Pons (tissue), 1 donor: Measurements from ENCODE around the gene LENEP.

Experiments
- DNase-seq: peaks from one replicate; pipeline ENCODE4 v3.0.0-alpha.2; 2016; ENCODE audit warnings: low spot score

LENEP gene

DNA sequence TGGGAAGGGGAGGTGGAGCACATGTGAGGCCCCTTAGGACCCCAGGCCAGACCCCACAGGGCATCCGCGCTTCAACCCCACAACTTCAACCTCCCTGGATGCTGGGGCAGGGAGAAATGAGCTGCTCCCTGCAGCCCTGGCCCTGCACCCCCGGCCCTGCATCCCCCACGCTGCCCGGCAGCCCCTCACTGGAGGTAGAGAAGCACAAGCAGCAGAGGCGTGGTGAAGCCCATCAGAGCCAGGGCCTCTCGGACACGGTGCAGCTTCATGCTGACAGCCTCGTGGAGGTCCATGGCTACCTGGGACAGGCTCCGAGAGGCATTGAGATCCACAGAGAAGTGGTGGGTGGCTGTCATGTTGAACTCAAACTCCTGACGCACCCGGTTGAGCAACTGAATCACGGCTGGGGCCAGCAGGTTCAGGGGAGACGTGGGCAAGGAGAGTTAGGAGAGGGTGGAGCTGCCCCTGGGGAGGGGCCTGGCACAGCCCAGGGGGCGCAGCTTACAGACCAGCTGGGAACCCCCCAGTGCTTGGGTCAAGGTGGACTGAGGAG lies 36.9 kb downstream of the LENEP start:
- DNase-seq, result no peak

DNA sequence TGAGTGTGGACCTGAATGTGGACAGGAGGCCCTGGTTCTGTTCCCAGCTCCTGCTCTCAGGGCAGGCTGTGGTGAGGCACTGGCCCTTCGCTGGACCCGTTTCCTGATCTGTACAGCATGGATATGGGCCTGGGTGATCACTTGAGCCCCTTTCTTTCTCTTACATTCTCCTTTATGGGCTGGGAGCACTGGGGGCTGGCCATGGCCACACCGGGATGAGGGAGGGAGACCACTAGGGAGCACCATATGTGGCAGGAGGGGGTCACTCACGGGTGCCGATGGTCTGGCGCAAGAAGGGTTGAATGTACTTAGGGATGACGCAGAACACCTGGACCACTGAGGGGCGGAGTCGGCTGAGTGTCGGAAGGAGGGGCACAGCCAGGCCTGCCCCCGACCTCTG lies 37.5 kb downstream of the LENEP start:
- DNase-seq, result no peak

GRCh38 chr1:155032886-155033285 lies 39.5 kb downstream of the LENEP start:
- DNase-seq, result no peak

DNA sequence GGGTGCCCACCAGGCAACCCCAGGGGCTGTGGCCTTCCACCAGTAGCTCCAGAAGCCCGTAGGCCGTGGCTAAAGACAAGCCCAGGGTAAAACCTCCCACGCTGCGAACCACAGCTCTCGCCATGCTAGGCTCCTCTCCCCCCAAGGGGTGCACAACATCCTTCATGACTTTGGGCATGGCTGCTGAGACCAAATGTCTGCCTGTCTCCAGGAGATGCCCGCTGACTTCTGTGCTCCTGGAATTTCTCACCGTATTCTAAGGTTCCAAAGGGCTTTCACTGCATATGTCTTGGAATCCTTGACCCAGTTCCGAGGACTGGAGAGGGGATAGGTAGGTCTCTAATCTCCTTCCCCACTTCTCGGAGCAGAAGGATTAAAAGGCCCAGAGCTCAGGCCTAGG lies 40.1 kb downstream of the LENEP start, which contains the start of the genes DCST1 and DCST2:
Gene DCST1 (plus strand): TSS at position 301 of the 400 bp plus-strand sequence. CDS start 213 bp downstream, outside the sequence.
Gene DCST2 (minus strand): TSS at position 258 of the 400 bp plus-strand sequence. CDS start 80 bp downstream, at position 178.
- DNase-seq, result no peak

GRCh38 chr1:155034318-155035208 lies 41.2 kb downstream of the LENEP start:
- no peak for DNase-seq

- DNase-seq, result no peak
Measured at GRCh38 chr1:155035936-155036335, 42.5 kb downstream of the LENEP start.

DNA sequence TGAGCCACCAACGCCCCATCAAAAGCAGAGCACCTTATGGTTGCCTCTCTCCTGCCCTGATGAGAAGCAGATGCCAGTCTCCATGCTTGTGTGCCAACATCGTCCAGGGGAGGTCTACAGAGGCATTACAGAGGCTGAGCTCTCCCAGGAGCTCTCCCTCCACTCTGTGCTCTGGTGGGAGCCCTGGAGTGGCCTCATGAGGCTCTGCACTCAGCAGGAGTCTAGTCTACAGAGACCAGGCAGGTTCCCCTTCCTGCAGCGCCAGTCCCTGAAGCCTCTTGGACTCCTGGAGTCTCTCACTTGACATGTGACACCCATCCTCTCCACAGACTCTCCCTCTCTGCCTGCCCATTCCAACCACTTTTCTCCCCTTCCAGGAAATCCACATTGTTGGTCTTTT lies 43.7 kb downstream of the LENEP start:
- DNase-seq, result no peak

DNA sequence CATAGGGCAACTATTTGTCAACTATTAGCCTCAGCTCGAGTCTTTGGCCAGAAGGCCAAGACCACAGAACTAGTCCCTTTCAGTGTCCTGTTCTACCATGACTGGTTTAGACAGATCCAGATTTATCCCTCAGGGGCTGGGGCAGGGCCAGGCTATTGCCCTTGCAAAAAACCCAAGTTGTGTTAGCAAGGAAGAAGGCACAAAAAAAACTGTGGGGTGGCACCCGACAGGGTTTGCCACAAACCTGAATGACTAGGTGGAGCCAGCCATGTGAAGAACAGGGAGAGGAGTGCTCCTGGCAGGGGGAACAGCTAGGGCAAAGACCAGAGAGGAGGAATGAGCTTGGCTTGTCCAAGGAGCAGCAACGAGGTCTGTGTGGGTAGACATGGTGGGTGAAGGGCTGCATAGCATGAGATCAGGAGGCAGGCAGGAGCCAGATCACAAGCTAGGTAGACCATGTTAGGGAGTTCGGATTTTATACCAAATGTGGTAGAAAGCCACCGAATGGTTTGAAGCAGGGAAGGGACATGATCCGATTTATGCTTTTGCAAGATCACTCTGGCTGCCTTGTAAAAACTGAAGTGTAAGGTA lies 44.6 kb downstream of the LENEP start:
- DNase-seq, result no peak

DNA sequence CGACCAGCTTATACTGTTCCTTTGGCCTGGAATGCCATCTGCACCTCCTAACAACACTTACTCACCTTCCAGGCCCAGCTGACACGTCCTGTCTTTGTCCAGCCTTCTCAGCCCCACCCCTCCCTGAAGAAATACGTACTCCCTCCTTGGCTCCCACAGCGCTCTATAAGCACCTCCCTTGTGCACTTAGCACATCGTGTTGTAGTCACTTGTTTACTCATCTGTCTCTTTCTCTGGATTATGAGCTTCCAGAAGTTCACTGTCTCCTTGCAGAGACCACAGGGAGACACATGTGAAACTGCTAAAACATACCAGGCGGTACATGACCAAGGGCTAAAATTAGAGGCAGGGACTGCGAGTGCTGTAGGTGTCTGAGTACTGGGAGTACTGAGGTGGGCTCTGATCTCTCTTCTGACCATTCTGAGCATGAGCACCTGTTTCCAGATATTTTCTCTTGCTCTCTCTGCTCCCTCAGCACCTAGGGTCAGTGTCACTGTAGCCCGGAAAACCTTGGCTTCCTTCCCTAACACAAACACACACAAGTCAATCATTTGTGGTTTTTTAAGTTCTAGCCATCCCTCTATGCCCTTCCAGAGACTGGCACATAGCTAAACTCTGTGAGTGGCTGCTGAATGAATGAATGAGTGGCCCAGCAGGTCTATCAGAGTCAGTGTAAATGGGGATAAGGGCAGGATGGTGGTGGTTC lies 45.4 kb downstream of the LENEP start:
- no peak for DNase-seq

- no peak for DNase-seq
Measured at GRCh38 chr1:155039308-155039669, 45.9 kb downstream of the LENEP start.

DNA sequence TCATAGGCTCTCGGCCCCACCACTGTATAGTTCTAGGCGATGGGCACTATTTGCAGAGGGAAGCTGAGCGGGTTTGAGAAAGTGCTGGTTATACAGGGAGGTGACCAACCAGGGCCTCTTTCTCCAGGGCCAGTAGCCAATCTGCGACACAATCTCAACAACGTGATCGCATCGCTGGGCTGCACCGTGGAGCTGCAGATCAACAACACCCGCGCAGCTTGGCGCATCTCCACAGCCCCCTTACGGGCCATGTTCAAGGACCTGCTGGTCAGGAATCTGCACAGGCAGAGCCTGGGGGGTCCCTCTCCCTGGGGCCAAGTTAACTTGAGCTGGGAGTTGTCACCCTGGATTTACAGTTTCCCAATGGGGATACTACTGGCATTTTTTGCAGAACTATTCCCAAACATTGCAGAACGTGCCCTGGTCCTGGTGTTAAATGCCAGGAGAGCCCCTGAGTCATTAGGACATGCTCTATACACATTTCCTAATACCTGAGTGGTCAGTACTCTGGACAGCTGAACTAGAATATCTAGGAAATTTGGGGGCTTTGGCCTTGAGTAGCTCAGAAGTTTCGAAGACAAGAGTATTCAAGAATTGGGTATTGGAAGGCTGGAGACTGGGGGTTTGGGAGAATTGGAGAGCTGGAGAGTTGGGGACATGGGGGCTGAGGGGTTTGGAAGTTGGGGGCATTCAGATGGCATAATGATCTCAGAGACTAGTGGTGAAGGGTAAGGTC lies 47.1 kb downstream of the LENEP start:
- DNase-seq, result no peak

DNA sequence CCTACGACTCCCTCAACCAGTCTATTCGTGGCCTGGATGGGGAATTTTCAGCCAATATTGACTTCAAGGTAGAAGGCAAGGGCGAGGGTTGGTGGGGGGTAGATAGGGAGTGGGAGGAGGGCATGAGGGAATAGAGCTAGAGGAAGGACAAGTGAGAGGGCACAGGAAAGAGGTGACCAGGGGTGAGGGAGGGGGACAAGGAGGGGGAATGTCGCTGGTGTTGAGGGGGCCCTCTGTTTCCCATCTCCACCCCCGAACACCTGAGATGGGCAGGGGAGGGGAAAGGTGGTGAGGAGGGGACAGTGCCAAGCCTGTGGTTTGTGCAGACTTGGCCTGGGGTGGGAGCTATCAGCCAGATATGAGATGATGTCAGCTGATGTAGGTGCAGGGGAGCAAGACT lies 49.4 kb downstream of the LENEP start:
- DNase-seq, result no peak

- no peak for DNase-seq
Measured at GRCh38 chr1:155043301-155043702, 49.9 kb downstream of the LENEP start.

DNA sequence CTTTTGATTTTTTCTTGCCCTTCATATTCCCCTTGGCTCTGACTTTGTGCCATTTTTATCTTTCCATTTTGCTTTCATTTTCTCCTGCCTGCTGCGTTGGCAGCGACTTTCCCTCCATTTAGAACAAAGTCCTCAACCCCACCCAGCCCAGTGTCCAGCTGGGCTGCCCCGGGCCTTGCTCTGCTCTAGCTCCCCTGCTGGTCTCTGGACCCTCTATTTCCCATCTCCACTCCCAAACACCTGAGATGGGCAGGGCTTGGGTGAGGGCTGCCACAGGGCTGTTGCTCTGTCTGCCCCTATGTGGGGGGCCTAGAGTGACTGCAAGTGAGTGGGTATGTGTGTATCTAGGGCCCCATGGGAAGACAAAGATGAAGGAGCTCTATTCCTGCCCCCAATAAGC lies 50.4 kb downstream of the LENEP start:
- no peak for DNase-seq
